Measurements from ENCODE around the gene ATG10. TPM values are rescaled to one million over a fixed set of nuclear protein-coding genes. Genes with fewer than 3 reads are reported as not detected.

Gene ATG10
- total RNA-seq, 6 experiments from 2014 or later, result 3.7 to 4.8 (median 4.4) TPM

- no peaks in the 10 kb centered on the region; the same call in 1 of the 2 replicates for H3K27me3 Mint-ChIP-seq (ENCODE audit: insufficient read depth)
- peak; percentile 40 for DNase-seq
- H3K4me3 Mint-ChIP-seq, result no peak overlapping the region
- peak; percentile 94 for TF ChIP-seq CTCF (IDR thresholded peaks at IDR 0.05)
- H3K4me1 Mint-ChIP-seq (ENCODE audit: low read depth), result peaks cover 22% of the 10 kb centered on the region
- H3K36me3 Mint-ChIP-seq (ENCODE audit: low read depth), result no peaks in the 10 kb centered on the region
- H3K9me3 Mint-ChIP-seq, result no peaks in the 10 kb centered on the region
- no peak overlapping the region for H3K27ac Mint-ChIP-seq
Measured at GRCh38 chr5:82225525-82226172, 253.8 kb downstream of the ATG10 start.

- H3K4me3 Mint-ChIP-seq, result no peak overlapping the region
- no peak overlapping the region for H3K27ac Mint-ChIP-seq
- H3K9me3 Mint-ChIP-seq, result no peaks in the 10 kb centered on the region
- no peaks in the 10 kb centered on the region for H3K27me3 Mint-ChIP-seq (ENCODE audit: insufficient read depth)
- peaks cover 12% of the 10 kb centered on the region for H3K4me1 Mint-ChIP-seq (ENCODE audit: low read depth)
- no peaks in the 10 kb centered on the region for H3K36me3 Mint-ChIP-seq (ENCODE audit: low read depth)
- DNase-seq, result no peak
- no peak for TF ChIP-seq CTCF (IDR thresholded peaks at IDR 0.05)
Measured at GRCh38 chr5:82234885-82235284, 263.1 kb downstream of the ATG10 start.

DNA sequence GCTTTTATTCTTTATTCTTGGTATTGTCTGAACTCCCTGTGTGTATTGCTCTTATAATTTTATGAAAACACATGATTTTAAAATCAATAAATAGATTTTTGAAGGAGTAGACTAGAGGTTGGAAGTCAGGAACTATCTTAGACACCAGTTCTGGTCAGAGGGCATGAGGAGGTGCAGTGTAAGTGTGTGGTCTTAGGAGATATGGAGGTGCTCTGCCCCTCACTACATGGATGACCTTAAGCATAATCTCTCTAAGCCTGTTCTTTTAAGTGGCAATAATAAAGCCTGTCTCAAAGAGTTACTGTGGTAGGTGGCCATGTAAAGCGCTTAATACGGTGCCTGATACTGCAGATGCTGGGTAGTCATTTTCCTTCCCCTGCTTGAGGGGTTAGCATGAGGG is 272.3 kb downstream of the ATG10 start:
- TF ChIP-seq CTCF (IDR thresholded peaks at IDR 0.05), result no peak
- DNase-seq, result no peak
- Mint-ChIP-seq H3K27me3 (ENCODE audit: insufficient read depth) (no peaks in the 10 kb centered on the region), H3K4me3 (no peak overlapping the region), H3K27ac (no peak overlapping the region), H3K4me1 (ENCODE audit: low read depth) (no peaks in the 10 kb centered on the region), H3K9me3 (peaks cover 12% of the 10 kb centered on the region), H3K36me3 (ENCODE audit: low read depth) (0 out of 2 replicates have a peak, but pooled peaks cover 5% of the 10 kb centered on the region)

- H3K27ac Mint-ChIP-seq, result no peak overlapping the region
- no peak overlapping the region for H3K4me3 Mint-ChIP-seq
- DNase-seq, result no peak
- 0 out of 2 replicates have a peak, but pooled peaks cover 5% of the 10 kb centered on the region for H3K36me3 Mint-ChIP-seq (ENCODE audit: low read depth)
- H3K27me3 Mint-ChIP-seq (ENCODE audit: insufficient read depth), result no peaks in the 10 kb centered on the region
- no peak; the same call in 1 of the 2 replicates for TF ChIP-seq CTCF (IDR thresholded peaks at IDR 0.05)
- no peaks in the 10 kb centered on the region for H3K4me1 Mint-ChIP-seq (ENCODE audit: low read depth)
- H3K9me3 Mint-ChIP-seq, result peaks cover 12% of the 10 kb centered on the region
Measured at GRCh38 chr5:82244854-82245635, 273.2 kb downstream of the ATG10 start.

- TF ChIP-seq CTCF (IDR thresholded peaks at IDR 0.05), result no peak
- Mint-ChIP-seq H3K4me3 (no peak overlapping the region), H3K27me3 (ENCODE audit: insufficient read depth) (peaks cover 1% of the 10 kb centered on the region; the same call in 1 of the 2 replicates), H3K36me3 (ENCODE audit: low read depth) (0 out of 2 replicates have a peak, but pooled peaks cover 5% of the 10 kb centered on the region), H3K9me3 (peaks cover 12% of the 10 kb centered on the region), H3K4me1 (ENCODE audit: low read depth) (no peaks in the 10 kb centered on the region), H3K27ac (no peak overlapping the region)
- DNase-seq, result no peak
Measured at GRCh38 chr5:82246960-82247574, 275.2 kb downstream of the ATG10 start.
